ENCODE data around the gene RASAL3. TPM values are rescaled to one million over a fixed set of nuclear protein-coding genes. Genes with fewer than 3 reads are reported as not detected.

Gene RASAL3
- total RNA-seq, 1 donor from 2014 or later = not detected

DNA sequence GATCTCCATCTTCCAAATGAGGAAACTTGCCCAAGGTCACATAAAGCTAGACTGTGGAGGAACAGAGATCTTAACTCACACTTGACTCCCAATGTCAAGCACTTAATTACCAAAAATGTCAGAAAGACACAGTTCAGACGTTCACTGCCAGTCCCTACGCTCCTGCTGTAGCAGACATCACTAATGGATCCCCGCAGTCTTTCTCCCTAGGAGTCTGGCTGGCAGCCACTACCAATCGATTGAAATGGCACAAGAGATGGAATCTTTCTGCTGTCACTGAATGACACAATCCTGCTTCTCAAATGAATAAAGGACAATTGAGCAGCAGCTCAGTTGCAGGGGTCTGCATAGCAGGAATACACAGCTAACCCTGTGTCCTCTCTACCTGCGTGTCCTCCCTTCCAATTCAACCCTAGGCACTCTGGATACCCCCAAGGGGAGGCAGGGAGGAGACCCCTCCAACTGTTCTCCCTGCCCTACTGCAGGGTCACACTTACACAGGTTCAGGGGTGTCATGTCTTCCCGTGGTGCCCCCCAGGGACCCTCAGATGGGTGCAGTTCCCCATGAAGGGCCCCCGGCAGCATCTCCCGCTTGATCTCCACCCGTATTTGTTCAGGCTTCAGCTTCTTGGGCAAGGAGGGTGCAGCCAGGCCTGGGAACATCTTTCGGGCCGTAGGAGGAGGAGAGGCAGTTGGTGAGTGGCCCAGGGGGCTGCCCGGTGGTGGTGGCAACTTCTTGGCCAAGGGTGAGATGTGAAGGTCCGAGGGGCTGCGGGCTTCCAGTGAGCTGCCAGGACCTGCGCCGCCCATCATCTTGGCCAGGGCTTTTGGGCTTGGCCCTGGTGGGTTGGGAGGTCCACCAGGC is 37.6 kb downstream of the RASAL3 start:
- Histone ChIP-seq H3K36me3 (ENCODE audit: control insufficient read depth, insufficient read depth, low read length) (peaks cover 5% of the 10 kb centered on the region), H3K27me3 (ENCODE audit: control insufficient read depth, insufficient read depth, low read length) (no peaks in the 10 kb centered on the region), H3K4me3 (ENCODE audit: low read depth, low read length) (no peak overlapping the region)
- TF ChIP-seq, protein P1, sequence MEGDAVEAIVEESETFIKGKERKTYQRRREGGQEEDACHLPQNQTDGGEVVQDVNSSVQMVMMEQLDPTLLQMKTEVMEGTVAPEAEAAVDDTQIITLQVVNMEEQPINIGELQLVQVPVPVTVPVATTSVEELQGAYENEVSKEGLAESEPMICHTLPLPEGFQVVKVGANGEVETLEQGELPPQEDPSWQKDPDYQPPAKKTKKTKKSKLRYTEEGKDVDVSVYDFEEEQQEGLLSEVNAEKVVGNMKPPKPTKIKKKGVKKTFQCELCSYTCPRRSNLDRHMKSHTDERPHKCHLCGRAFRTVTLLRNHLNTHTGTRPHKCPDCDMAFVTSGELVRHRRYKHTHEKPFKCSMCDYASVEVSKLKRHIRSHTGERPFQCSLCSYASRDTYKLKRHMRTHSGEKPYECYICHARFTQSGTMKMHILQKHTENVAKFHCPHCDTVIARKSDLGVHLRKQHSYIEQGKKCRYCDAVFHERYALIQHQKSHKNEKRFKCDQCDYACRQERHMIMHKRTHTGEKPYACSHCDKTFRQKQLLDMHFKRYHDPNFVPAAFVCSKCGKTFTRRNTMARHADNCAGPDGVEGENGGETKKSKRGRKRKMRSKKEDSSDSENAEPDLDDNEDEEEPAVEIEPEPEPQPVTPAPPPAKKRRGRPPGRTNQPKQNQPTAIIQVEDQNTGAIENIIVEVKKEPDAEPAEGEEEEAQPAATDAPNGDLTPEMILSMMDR (IDR thresholded peaks at IDR 0.05; ENCODE audit: insufficient read depth, low read length, poor library complexity, severe bottlenecking) = no peak
- no peak for DNase-seq (ENCODE audit: low read depth)

DNA sequence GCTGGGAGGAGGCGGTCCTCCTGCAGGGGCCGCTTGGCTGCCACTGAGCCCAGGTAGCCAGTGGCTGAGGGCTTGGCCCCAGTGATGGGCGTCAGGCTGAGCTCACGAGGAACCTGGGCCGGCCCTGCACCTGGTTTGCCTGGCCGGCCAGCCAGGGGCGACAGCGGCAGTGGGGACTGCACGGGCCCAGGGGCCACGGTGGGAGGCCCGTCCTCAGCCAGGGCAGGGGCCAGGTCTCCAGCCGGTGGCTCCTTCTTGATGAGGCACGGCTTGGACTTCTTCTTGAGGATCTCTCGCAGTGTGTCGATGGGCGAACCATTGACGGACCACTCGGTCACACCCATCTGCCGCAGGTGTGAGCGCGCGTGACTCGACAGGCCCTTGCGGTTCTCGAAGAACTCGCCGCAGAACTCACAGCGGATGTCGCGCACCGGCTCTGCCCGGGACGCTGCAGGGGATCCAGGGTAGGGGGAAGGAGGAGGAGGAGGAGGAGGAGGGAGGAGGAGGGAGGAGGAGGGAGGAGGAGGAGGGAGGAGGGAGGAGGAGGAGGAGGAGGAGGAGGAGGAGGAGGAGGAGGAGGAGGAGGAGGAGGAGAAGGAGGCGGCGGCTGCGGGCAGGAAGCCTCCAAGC is 38.9 kb downstream of the RASAL3 start:
- no peak for DNase-seq (ENCODE audit: low read depth)
- TF ChIP-seq, protein P1 (IDR thresholded peaks at IDR 0.05; ENCODE audit: insufficient read depth, low read length, poor library complexity, severe bottlenecking) = no peak
- H3K27me3 ChIP-seq (ENCODE audit: control insufficient read depth, insufficient read depth, low read length) = no peaks in the 10 kb centered on the region
- no peak overlapping the region for H3K4me3 ChIP-seq (ENCODE audit: low read depth, low read length)
- H3K36me3 ChIP-seq (ENCODE audit: control insufficient read depth, insufficient read depth, low read length) = peaks cover 5% of the 10 kb centered on the region

DNA sequence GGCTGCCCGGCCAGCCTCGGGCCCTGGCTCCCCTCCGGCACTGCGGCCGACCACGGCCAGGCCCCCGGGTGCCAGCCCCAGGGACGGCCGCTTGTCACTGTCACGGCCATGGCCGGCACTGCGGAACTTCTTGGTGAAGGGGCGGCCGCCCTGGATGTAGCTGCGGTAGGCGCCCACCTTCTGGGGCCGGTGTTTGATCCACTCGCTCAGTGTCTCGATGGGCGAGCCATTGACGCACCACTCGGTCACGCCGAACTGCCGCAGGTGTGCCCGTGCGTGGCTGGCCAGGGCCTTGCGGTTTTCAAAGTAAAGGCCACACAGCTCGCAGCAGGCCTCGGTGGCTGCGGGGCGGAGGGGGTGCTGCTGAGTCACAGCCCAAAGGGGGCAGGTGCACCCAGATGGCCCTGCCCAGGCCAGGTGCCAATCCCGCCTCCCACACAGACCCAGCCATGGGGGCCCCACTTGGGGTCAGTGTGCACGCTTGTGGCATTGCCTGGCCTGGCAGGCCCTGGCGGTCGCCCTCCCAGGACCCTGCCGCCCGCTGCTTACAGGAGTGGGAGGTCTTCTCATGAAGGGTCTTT is 39.6 kb downstream of the RASAL3 start:
- peaks cover 5% of the 10 kb centered on the region for H3K36me3 ChIP-seq (ENCODE audit: control insufficient read depth, insufficient read depth, low read length)
- TF ChIP-seq, protein P1 (IDR thresholded peaks at IDR 0.05; ENCODE audit: insufficient read depth, low read length, poor library complexity, severe bottlenecking) = no peak
- H3K27me3 ChIP-seq (ENCODE audit: control insufficient read depth, insufficient read depth, low read length) = no peaks in the 10 kb centered on the region
- DNase-seq (ENCODE audit: low read depth) = no peak
- no peak overlapping the region for H3K4me3 ChIP-seq (ENCODE audit: low read depth, low read length)

DNA sequence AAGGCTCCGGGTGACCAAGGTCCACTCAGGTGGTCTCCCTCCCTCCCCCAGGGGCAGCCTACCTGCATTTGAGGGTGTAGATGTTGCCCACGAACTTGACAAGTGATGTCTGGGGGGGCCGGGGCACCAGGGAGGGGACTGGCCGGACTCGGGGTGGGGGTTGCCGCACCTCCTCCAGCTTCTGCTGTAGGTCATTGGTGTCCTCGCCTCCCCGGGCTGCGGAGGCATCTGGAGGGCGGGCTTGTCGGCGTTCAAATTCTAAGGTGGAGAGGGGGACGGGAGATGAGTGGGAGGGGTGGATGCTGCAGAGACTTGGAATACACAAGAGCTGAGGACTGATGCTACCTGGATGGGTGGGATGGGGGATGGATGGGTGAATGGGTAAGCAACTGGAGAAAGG is 40.2 kb downstream of the RASAL3 start:
- peaks cover 5% of the 10 kb centered on the region for H3K36me3 ChIP-seq (ENCODE audit: control insufficient read depth, insufficient read depth, low read length)
- TF ChIP-seq, protein P1 (IDR thresholded peaks at IDR 0.05; ENCODE audit: insufficient read depth, low read length, poor library complexity, severe bottlenecking) = no peak
- no peak overlapping the region for H3K4me3 ChIP-seq (ENCODE audit: low read depth, low read length)
- H3K27me3 ChIP-seq (ENCODE audit: control insufficient read depth, insufficient read depth, low read length) = no peaks in the 10 kb centered on the region
- DNase-seq (ENCODE audit: low read depth) = no peak

DNA sequence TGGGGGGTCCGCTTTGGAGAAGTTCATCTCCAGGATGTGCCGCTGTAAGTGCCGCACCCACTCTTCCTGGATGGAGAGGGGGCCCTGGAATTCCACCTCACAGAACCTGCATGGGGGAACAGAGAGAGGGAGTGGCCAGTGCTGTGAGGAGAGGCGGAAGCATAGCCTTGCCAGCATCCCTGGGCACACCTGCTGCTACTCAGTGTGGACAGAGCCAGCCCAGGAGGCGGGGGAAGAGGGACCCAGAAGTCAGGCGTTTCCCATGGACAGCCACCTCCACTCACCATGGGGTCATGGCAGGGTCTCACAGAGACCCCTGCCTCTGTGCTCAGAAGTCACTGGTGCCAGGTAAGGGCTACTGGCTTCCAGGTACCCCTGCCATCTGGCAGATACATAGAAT is 41.2 kb downstream of the RASAL3 start:
- Histone ChIP-seq H3K4me3 (ENCODE audit: low read depth, low read length) (no peak overlapping the region), H3K27me3 (ENCODE audit: control insufficient read depth, insufficient read depth, low read length) (no peaks in the 10 kb centered on the region), H3K36me3 (ENCODE audit: control insufficient read depth, insufficient read depth, low read length) (peaks cover 5% of the 10 kb centered on the region)
- DNase-seq (ENCODE audit: low read depth) = no peak
- TF ChIP-seq, protein P1 (IDR thresholded peaks at IDR 0.05; ENCODE audit: insufficient read depth, low read length, poor library complexity, severe bottlenecking) = no peak

All from kidney epithelial cell (primary cell).